ENCODE measurements around the gene FBN2.

FBN2 gene

GRCh38 chr5:128538000-128538249, at the start of gene FBN2:
TSS of gene FBN2 (minus strand) at chr5:128538245. CDS start at chr5:128537603, 642 bp downstream.
- no peak for DNase-seq

- no peak for DNase-seq
These were observed 49.2 kb upstream of the FBN2 start for GRCh38 chr5:128587275-128587674.

GRCh38 chr5:128586848-128587247, 48.8 kb upstream of the FBN2 start:
- no peak for DNase-seq

- no peak for DNase-seq
These were observed 41.6 kb upstream of the FBN2 start for GRCh38 chr5:128579639-128580038.

GRCh38 chr5:128579093-128579492, 41.0 kb upstream of the FBN2 start:
- no peak for DNase-seq

GRCh38 chr5:128574041-128574440, 36.0 kb upstream of the FBN2 start:
- no peak for DNase-seq

- no peak for DNase-seq
These were observed 34.9 kb upstream of the FBN2 start for GRCh38 chr5:128572930-128573319.

GRCh38 chr5:128572051-128572929, 34.2 kb upstream of the FBN2 start:
- no peak for DNase-seq

GRCh38 chr5:128566178-128566577, 28.1 kb upstream of the FBN2 start:
- no peak for DNase-seq

GRCh38 chr5:128559300-128560297, 21.6 kb upstream of the FBN2 start:
- no peak for DNase-seq

GRCh38 chr5:128553747-128554146, 15.7 kb upstream of the FBN2 start:
- DNase-seq: no peak

GRCh38 chr5:128551476-128551875, 13.4 kb upstream of the FBN2 start:
- no peak for DNase-seq

- DNase-seq: no peak
These were observed 11.5 kb upstream of the FBN2 start for GRCh38 chr5:128549496-128549895.

- no peak for DNase-seq
These were observed 8.7 kb upstream of the FBN2 start for GRCh38 chr5:128546658-128547281.

GRCh38 chr5:128541385-128541784, 3.3 kb upstream of the FBN2 start:
- no peak for DNase-seq

GRCh38 chr5:128539038-128539429, 989 bp upstream of the FBN2 start:
- no peak for DNase-seq

GRCh38 chr5:128538250-128539037, 399 bp upstream of the FBN2 start:
- no peak for DNase-seq

GRCh38 chr5:128537221-128537999, 635 bp downstream of the FBN2 start:
- DNase-seq: no peak

GRCh38 chr5:128536254-128537220, 1.5 kb downstream of the FBN2 start:
- no peak for DNase-seq

- no peak for DNase-seq
These were observed 2.8 kb downstream of the FBN2 start for GRCh38 chr5:128535251-128535650.

- DNase-seq: no peak
These were observed 3.3 kb downstream of the FBN2 start for GRCh38 chr5:128534726-128535125.
